GM18519 (cell line): ENCODE measurements around the gene TMEM80.
"Not testable (repeated sequence)": the region's sequence is repeated elsewhere in the genome, so short reads cannot be mapped to it uniquely, and the experiment has no call there.

Experiments used
- ATAC-seq: cut with Tn5 transposase; IDR thresholded peaks from one replicate; pipeline ENCODE4 v1.9.1; 2021; ENCODE audit warnings: mild to moderate bottlenecking, moderate library complexity; ENCODE audit not compliant: unreplicated experiment, low FRiP score

Gene TMEM80

DNA sequence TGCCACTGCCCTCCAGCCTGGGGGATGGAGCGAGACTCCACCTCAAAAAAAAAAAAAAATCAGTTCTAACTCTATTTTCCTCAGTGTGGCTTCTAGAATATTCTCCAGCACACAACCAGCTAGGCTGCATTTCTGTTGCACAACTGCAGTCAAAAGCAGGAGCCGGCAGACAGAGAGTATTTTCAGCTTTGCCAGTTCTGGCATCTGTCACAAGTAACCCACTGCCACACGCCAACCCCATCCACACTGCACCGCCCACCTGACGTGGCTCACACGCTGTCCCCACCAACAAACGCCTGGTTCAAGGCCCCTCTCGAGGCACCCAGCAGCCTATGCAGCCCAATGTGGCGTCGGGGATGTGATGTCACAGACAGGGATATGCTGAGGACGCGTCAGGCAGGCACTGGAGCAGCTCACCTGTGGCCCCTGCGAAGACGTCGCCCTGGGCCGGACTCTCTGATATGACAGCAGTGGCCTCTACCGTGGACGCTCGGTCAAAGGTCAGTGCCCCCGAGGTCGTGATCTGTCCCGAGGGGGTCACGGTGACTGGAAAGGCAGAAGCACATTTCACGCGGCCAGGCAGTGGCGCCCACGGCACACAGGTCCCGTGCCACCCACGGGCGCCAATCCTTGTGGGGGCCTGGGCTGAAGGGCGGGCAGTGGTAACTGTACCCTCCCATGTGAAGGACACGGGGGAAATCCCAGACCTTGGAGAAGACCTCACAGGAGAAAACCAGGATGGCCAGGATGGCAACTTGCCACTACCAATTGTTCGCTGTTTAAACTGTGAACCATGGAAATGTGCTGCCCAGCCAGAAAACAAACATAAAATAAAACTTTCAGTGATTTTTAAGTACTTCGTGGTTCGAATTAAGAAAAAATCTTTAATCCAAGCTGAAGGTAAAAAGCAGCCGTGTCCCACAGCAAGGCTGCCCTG, 16.1 kb upstream of the TMEM80 start:
- ATAC-seq: no peak

DNA sequence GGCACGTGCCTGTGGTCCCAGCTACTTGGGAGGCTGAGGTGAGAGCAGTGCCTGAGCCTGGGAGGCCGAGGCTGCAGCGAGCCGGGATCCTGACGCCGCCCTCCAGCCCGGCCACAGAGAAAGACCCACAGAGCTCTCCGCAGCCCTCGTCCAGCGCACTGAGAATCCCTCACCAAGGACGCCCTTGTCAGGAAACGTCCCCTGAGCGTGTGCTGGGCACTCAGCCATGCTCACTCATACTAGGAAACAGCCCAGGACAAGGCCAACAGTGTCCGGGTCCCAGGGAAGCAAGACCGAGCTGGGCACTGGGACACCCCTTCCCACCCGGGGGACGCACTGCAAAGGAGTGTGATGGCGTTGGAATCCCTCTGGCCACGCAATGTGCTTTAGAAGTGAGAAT, 15.1 kb upstream of the TMEM80 start:
- no peak for ATAC-seq

DNA sequence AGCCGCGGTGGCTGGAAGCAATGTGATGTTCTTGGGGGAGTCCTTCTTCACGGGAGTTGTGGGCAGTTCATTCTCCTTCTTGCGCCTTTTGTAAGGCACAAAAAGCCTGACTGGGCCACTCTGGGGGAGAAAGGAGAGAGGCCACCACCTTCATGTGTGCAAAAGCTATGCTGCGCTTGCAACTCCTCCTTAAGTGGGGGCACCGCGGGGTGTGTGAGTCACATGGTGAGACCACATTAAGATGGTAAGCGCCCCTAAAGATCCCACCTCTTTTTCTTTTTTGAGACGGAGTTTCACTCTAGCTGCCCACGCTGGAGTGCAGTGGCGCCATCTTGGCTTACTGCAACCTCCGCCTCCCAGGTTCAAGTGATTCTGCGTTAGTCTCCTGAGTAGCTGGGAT, 14.6 kb upstream of the TMEM80 start:
- ATAC-seq: no peak

DNA sequence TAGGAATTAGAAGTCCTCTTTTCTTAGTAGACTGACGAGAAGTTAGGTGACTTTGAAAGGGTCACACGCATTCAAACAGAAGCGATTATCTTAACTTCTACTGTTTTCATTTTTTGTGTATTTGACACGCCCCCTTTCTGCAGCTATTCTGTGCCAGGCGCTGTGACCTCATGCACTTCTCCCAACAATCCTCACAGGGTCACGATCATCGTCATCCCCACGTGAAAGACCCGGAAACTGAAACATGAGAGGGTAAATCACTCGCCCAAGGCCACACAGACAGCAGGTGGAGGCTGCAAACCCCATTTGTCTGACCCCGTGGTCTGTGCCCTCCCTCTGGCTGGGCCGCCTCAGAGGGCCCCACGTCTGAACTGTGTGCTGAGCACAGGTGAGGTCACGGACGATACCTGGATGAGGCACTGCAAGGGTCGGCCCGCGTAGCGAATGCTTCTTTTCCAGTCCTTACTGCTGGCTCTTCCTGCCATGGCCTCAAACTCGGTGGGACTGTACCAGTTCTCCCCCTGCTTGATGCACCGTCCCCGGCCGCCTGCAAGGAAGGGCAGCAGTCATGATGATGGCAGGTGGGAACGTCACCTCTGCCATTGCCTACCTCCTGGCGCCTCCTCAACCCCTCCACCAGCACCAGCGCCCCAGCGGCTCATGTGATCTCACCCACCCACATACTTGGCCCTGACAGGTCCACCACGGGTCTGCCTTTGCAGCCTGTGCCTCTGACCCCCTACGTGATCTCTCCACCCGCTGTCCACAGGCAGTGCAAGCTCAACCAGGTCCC, 9.0 kb upstream of the TMEM80 start:
- no peak for ATAC-seq

DNA sequence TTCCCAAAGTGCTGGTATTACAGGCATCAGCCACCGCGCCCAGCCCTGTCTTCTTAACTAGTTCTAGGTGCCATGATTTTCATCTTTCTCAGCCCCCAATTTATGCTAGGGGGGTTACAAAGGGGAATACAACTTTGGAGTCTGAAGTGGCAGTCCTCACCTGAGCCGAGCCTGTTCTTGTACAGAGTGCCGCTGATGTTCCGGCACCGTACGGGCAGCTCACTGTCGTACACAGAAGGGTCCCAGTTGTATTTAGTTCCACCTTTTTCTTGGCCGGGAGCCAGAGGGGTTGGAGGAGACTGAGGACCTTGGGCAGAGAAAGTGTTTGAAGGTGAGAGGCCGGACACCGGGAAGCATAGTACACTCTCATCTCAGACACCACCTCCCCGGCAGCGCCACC, 7.9 kb upstream of the TMEM80 start:
- ATAC-seq: no peak

DNA sequence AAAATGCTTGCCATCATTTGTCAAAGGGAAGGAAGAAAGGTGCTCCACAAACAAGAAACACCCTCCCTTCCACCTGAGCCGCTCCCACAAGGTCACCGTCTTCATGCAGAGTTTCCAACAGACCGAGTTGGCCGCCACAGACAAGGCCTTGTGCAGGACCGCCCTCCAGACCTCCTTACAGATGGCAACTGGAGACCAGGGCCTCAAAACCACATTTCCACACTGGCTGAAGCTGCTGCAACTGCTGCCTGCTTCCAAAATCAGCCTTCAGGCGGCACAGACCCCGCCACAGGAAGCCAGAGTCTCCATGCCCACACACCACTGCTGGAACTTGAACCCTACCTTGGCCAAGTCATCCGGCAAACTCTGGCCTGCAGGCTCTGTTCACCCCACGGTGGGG, 6.9 kb upstream of the TMEM80 start:
- ATAC-seq: no peak

DNA sequence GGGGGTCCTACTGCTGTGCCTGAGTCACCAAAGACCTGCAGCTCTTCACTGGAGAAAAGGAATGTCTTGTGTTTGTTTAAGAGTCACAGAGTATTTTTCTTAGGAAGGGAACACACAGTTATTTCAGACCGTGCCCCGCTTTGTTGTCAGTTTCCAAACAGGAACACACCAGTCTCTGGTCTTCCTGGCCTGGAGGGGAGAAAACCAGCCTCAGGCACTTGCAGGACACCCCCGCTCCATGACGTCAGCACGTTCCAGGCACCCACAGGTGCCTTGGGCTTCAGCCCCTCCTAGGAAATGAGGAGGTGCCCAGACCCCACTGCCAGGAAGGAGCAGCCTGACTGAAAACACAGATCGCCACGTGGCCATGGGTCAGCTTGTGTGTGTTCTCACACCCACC, 6.0 kb upstream of the TMEM80 start:
- ATAC-seq: no peak

GRCh38 chr11:690244-690643, 5.4 kb upstream of the TMEM80 start:
- ATAC-seq: not testable (repeated sequence)

DNA sequence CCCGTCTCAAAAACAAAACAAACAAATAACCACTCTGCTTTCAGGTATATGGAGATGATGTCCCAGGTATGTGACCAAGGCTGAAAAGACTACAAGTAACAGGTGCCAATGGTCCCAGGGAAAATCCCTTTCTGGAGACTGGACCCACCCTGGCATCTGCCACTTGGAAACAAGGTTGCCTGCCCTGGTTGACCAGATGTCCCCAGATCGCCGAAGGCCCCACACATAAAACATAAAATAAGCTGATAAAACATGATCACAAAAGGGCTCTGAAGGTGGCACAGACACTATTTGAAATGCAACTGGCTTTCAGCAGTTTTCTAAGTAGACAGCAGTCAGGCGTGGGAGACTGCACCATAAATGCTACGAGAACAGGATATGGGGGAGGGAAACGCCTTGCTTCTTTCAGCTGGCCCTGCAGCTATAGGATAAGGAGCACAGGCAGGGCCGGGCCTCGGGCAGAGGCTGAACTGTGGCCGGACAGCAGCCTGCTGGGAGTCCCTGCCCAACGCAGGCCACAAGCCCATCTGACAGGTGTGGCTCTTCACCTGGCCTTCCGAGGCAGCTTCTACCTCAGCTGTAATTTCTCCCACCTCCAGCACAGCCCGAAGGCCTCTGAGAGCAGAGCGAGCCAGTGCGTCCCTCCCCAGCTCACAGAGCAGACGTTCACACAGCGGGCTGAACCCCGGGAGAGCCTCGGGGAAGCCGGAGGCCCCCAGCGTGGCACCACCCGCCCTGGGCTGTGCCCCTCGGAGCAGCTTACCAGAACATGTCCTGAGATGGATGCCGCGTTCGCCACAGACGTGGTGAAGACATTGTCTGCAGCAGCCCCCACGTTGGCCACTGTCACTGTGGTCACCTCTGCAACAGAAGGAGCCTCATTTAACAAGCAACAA, 4.6 kb upstream of the TMEM80 start:
- no peak for ATAC-seq

GRCh38 chr11:691710-692590, 3.7 kb upstream of the TMEM80 start:
- ATAC-seq: no peak

- no peak for ATAC-seq
Observed at GRCh38 chr11:692824-693414, 2.7 kb upstream of the TMEM80 start.

GRCh38 chr11:693415-693831, 2.2 kb upstream of the TMEM80 start:
- no peak for ATAC-seq

DNA sequence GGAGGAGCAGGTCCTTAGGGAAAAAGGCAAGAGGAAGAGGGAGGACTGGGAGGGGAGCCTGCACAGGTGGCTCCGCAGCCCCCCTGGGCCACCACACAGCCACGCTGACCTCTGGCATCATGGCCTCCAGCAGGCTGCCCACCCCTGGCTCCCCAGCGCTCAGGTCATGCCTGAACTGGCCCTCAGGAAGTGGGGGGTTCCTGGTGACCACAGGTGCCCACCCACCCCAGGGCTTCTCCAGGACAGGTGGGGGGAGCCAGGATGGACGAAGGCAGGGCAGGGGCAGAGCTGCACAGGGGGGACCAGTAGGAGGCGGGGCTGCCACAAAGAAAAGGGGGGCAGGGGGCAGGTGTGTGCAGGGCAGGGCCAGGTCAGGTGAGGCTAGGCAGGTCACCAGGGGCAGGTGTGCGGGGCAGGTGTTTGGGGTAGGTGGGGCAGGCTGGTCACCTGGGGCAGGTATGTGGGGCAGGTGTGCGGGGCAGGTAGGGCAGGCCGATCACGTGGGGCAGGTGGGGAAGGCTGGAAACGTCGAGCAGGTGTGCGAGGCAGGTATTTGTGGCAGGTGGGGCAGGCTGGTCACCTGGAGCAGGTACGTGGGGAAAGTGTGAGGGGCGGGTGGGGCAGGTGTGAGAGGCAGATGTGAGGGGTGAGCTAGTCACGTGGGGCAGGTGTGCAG, 1.6 kb upstream of the TMEM80 start:
- no peak for ATAC-seq

DNA sequence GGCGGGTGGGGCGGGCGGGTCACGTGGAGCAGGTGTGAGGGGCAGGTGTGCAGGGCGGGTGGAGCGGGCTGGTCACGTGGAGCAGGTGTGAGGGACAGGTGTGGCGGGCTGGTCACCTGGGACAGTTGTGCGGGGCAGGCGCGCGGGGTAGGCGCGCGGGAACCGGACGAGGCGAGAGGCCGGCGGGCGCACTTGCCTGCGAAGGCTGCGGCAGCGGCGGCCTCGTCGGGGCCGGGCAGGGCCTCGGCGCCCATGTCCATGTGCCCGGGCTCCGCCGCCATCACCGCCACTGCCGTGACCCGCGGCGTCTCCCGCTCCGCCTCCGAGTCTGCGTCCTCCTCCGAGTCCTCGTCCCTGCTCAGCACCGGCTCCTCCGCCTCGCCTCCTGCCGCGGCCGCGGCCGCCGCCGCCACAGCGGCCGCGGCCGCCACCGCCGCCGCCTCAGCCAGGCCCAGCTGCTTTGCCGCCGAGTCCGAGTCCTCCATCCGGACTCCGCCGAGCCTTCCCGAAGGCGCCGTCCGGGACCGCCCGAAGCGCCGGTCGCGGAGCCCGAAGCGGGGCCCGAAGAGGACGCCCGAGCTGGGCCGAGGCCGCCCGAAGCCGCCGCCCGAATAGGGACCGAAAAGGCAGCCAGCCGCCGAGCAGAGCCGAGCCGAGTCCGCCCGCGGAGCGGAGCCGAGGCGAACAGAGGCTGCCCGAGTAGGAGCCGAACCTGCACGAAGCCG, 891 bp upstream of the TMEM80 start, which contains the start of gene DEAF1:
Gene DEAF1 (minus strand): TSS at position 660 of the 725 bp plus-strand sequence. CDS start 175 bp downstream, at position 485.
- peak; percentile 69 for ATAC-seq

GRCh38 chr11:695288-695537, 403 bp upstream of the TMEM80 start:
- ATAC-seq: no peak

DNA sequence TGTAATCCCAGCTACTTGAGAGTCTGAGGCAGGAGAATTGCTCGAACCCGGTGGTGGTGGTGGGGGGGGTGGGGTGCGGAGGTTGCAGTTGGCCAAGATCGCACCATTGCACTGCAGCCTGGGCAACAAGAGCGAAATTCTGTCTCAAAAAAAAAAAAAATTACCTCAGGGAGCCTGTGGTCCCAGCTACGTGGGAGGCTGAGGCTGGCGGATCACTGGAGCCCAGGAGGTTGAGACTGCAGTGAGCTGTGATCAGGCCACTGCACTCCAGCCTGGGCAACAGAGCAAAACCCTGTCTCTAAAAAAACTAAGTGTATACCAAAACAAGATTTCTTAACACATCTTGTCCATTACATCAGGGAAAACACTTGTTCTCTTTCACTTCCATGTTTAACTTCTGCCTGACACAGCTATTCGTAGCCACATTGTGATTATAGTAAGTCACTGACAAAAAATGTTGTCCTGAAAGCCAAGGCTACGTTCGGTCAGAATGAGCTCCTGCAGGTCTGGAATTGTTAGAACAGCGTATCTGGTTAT, 1.4 kb downstream of the TMEM80 start:
- no peak for ATAC-seq

DNA sequence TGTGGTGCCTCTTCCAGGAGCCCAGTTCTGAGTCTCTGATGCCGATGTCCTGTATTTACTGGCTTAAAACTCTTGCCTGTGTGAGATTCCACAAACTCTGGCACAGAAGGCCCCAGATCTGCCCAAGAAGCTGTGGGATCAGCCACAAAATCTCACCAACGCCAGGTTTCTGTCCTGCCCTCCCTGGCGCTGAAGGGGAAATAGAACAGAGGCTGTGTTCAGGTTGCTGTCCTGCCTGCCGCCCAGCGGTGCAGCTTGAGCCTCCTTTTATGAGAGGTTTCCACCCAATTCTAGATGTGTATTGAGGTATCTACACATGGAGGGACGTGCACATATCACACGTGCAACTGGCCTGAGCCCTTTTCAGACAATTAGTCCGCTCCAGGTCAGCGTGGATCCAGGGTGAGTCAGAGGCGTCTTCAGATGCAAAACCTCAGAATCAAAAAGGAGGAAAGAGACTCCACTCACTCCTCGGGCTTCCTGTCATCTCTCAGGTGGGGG, 2.2 kb downstream of the TMEM80 start:
- ATAC-seq: no peak
